DND-41 (cell line): ENCODE data around the gene CROT.

Experiments
- CTCF ChIP-seq: IDR thresholded peaks from 2 replicates; pipeline ENCODE4 v1.5.1; 2012; ENCODE audit warnings: borderline replicate concordance, low read length, moderate library complexity, mild to moderate bottlenecking; ENCODE audit not compliant: poor library complexity, severe bottlenecking; ENCODE audit errors: extremely low read depth
- EZH2 ChIP-seq: IDR thresholded peaks from 3 replicates; pipeline ENCODE4 v1.6.1; 2012; ENCODE audit warnings: borderline replicate concordance, low read depth, mild to moderate bottlenecking, moderate library complexity, low read length, inconsistent platforms; ENCODE audit not compliant: severe bottlenecking

GRCh38 chr7:87361320-87361719 is 15.9 kb downstream of the CROT start:
- no peak for TF ChIP-seq CTCF
- TF ChIP-seq EZH2 = no peak
